TTC549 (cell line): ENCODE results near the gene KLF2.
"Not testable (repeated sequence)": the region's sequence is repeated elsewhere in the genome, so short reads cannot be mapped to it uniquely, and the experiment has no call there.

ENCODE experiments used
- FAIRE-seq: peaks from 2 replicates; lab custom pipeline; 2012; peaks lifted over from hg19 to GRCh38; lab: Jason Lieb, UNC

Gene KLF2

DNA sequence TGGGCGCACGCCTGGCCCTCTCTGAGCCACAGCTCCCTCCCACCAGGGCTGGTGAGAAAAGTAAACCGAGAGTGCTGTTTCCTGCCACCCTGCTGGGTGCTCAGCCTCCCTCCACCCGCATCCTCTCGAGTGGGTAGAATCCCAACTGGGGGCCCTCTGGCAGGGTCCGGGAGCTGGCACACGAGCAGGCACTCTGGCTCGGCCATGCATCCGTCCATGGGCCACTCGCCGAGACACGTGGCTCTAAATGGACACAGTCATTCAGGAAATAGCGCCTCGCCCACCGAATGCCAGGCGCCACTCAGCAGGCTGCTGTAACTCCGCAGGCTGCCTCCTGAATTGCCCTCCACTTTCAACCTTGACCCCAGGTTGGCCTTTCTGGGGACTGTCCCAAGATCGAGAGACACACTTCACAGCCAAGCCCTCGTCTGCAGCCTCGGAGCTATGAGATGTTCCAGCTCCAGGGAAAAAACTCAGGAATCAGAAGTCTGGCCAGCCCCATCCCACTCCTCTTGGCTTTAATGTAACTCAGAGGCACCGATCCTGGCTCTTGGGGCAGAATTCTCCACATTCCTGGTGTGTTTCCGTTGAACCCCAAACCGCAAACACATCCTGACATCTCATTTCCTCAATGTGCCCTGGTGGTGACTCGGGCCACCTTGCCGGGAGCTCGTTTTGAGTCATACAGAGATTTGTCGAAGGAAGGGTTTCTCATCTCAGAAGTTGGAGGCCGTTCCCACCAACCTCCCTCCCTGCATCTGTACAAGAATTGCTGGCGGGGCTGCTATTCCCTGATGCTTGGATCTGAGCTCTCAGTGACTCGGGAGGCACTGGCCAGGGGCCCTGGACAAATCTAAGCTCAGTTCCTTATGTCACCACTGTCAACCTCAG, 14.1 kb downstream of the KLF2 start:
- FAIRE-seq, result no peak

DNA sequence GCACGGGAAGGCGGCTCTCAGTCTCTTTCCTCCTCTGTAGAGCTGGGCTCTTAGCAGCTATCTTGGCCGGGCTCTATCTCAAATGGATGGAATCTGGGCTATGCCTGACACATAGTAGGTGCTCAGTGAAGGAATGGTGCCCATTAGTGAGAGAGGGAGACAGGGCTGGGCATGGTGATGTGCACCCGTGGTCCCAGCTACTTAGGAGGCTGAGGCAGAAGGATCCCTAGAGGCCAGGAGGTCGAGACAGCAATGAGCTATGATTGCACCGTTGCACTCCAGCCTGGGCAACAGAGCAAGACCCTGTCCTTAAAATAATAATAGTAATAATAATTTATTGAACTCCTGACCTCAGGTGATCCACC, 14.7 kb downstream of the KLF2 start:
- no peak for FAIRE-seq

DNA sequence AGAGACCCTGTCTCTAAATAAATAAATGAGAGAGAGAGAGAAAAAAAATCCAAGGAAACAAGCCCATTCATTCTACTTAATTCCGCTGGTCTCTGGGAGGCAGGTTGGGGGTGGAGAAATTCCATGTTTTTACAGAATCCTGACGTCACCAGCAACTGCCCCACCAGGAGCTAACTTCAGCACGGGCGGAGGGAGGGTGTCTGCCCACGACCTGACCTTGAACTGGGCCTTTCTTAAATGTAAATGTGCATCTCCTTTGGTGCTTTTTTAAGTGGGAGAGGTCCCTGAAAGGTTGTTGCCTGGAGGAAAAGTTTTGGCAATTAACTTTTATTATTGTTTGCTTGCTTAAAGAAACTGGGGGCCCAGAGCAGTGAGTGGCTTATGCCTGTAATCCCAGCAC, 15.5 kb downstream of the KLF2 start:
- no peak for FAIRE-seq

DNA sequence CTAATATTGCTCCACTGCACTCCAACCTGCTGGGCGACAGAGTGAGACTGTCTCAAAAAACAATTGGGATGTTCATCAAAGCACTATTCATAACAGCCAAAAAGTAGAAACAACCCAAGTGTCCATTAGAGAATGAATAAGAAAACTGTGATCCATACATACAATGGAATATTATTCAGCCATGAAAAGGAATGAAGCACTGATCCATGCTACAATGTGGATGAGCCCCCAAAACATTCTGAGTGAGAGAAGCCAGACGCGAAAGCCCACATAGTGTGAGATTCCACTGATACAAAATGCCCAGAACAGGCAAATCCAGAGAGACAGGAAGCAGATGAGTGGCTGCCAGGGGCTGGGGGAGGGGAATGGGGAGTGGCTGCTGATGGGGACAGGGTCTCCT, 16.0 kb downstream of the KLF2 start:
- FAIRE-seq, result no peak

DNA sequence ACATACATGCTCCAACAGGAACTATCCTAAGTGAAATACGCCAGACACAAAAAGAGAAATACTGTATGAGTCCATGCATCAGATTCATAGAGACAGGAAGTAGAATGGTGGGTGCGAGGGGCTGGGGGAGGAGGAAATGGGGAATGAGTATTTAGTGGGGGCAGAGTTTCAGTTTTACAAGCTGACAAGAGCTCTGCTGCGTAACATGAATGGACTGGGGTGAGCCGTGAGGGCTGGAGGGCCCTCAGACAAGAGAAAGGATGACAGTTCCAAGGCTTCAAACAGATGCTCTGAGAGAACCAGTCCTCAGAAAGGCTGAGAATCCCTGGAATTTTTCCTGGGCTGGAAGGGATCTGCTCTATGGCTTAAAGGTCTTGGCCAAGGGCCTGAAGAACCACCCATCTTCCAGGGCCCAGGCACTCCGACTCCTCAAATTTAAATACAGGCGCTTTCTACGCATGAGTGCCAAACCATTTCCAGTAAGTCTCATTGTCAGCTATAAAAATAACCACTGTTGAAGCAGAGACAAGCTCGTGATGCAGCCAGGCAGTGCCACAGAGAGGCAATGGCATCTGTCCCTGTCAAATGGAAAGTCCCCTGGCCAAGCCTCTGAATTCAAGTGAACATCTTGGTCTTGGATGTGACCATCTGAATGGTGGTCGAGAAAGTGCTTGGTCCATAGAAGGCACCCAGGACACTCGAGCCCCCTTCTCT, 17.5 kb downstream of the KLF2 start:
- peak; percentile 29 for FAIRE-seq

DNA sequence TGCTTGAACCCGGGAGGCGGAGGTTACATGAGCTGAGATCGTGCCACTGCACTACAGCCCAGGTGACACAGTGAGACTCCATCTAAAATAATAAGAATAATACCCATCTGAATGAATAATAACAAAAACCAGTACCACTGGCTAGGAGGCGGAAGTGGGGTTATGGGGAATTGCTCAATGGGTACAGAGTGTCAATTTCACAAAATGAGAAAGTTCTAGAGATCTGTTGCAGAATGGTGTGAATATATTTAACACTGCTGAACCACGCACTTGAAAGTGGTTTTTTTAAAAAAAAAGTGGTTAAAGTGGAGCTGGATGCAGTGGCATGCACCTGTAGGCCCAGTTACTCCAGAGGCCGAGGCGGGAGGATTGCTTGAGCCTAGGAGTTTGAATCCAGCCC, 18.5 kb downstream of the KLF2 start:
- no peak for FAIRE-seq

DNA sequence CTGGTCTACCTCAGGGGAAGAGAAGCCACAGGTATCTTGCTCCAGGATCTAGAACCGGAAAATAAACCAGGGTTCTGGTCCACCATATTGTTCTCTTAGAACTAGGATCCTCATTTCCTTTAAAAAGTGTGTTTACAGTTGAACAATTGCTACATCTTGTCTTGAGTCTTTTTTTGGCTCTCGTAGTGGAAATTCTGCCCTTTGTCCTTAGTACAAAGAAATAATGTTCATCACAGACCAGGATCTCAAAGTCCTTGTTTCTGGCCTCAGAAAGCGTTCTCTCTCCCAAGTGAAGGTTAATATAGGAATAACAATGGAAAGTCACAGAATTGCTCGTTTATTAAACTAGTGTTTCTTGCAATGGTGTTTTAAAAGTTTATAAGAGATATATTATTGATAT, 20.8 kb downstream of the KLF2 start:
- FAIRE-seq, result no peak

DNA sequence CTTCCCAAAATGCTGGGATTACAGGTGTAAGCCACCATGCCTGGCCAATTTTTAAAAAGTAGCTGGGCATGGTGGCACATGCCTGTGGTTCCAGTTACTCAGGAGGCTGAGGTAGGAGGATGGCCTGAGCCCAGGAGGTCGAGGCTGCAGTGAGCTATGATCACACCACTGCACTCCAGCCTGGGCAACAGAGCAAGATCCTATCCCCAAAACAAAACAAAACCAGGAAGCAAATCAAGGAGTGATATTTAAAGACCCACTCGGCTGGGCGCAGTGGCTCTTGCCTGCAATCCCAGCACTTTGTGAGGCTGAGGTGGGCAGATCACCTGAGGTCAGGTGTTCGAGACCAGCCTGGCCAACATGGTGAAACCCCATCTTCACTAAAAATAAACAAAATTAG, 22.5 kb downstream of the KLF2 start:
- not testable (repeated sequence) for FAIRE-seq

DNA sequence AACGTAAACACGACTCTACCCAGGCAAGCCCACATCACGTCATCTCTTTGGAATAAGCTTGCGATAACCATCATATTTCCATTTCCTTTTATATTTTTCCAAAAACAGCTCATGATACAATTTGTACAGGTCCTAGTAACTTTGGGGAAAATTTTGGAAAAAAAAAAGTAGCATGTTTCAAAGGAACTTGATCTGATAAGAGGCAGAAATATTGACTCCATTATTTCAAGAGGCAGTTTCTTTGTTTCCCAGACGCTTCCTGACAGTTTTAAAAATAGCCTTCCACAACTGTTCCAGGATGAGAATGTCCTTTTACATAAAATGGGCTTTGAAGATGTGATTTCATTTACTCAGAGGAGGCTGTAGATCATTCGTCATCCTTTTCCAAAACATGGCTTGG, 23.1 kb downstream of the KLF2 start:
- FAIRE-seq, result no peak

DNA sequence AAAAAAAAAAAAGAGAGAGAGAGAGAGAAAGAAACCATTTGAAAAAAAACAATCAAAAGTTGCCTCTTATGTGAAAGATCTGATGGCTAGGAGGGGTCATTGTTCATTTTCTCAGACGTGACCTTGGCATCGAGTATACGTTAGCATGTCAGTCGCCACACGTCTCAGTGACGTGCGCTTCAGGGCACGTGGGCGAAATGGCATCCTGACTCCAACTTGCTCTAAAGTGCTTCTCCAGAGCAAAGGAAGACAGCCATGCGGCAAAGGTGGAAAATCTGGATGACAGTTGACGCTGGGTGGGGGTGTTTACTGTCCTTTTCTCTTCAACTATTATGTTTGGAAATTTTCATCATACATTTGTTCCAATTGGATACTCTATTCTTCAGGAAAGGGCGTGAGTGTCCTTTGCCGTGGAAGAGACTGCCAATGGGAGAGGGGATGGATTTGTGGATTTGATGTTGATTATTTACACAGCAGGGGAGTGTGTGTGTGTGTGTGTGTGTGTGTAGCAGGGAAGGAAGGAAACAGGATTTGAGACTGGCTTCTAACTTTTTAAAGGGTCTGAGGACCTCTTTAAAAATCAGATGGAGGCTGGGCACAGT, 25.0 kb downstream of the KLF2 start:
- no peak for FAIRE-seq

DNA sequence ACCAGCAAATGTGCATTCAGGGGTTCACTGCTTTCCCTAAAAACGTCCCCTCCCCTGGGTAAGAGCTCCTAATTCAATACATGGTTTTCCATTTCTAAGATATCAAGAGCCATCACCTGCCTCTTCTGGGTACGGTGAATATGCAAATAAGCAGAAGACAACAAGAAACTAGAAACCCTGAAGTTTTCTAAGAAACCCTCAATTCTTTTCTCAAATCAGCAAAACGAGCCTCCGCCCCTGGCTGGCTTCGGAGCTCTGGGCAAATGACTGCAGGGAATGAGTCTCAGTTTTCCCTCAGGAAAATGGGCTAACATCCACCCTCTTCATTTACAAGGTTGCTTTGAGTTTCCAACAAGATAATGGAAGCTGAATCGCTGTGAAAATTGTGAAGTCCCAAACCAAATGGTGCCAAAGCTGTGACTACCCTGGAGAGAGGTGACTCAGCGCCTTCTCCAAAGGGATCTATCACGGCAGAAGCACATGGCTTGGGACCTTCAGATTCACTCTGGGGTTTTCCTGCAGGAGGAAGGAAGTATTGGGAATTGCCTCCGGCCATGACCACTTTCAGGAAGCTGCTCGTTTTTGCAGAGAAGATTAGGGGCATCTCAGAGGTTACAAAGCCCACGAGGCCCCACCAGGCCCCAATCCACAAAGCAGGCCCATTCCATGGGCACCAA, 26.6 kb downstream of the KLF2 start:
- FAIRE-seq, result no peak

DNA sequence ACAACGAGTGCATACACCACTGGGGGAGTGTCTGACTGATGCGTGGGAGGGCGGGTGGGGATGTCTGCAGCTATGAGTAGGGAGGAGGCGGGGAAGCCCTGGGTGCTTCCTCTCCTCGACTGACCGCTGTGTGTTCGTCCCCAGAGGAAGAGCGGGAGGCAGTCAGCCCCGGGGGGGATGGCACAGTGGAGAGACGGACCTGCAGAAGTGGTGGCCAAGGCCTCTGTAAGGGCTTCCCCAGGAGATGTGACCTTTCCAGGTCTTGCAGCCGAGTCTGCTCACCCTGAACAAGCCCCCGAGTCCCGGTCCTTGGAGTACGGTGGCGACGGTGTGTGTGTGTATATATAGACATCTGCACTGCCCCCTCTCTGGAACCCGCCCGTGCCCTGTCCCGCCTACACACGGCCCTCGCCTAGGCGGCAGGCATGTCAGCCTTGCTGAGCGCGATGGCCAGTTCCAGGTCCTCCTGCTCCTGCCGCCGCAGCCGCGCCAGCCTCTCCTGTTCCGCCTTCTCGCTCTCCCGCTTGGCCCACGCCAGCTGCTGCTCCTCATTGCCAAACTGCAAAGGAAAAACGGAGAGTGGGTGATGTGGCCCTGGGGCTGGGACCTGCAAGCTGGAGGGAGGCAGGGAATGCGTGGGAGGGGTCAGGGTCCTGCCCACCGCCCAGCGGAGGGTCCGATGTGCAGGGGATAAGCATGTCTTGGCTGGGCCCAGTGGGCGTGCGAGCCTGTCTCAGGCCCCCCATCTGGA, 30.8 kb downstream of the KLF2 start:
- FAIRE-seq, result no peak

DNA sequence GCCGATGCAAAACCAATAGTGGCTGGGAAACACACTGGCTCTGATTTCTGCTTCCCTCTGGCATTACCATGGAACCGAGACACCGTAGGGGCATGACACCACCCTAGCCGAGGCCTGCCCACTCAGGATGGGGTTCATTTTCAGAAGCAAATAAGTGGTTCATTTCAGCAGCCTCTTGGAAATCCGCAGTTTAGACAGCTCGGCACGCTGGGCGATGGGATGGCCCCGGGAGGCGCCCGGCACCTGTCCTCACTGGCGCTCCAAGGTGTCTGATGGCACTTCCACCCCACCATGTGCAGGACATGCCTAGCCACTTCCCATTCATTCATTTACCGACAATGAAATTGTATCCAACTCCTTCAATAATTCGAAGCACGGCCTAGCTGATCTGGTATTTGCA, 33.8 kb downstream of the KLF2 start:
- no peak for FAIRE-seq

DNA sequence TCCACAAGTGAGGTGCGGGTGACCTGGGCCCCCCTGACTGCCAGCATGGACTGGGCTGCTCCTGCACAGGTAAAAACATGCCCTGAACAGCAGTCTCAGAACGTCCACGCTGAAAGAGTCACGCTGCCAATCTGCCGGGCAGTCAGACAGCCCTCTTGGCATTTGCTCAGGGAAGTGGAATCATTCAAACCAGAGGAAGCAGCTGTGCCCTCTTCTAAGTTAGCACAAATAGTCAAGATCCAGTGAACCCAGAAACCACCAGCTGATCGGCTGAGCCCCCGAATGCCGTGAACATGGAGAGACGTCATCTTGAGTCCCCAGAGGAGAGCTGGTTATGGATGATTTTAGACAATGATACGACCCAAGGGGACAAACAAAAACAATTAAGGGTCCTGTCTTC, 34.4 kb downstream of the KLF2 start:
- FAIRE-seq, result no peak

DNA sequence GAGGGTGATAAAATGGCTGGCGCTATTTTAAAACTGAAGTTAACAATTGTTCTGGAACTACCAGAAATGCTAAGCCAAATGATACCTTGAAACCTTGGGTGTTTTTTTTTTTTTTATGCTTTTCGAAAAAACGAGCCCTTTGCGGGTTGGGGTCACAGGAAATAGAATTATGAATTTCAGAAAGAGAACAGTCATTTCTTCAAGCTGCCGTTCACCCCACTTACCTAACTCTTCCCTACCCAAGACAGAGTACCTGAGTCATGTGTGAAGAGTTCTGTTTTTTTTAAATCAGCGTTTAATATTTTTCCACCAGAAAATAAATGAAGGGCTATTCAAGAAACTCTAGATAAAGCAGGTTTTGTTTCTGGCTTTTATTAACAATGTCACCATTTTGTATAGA, 35.3 kb downstream of the KLF2 start:
- FAIRE-seq, result no peak

DNA sequence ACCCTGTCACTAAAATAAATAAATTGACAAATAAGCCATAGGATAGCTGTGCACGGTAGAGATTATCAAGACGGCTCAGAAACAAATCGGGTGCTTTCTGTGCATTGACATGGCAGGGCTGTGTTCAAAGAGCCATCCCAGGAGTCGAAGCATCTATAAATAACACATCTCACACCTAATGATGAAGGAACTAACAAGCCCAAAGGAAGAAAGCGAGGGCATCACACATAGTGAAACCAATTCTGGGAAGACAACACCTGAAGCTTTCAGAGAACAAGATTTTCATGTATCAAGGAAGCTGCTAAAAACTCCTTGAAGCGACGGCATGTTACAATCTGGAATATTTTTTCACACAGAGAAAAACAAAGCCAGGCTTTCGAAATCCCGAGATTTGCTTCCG, 36.1 kb downstream of the KLF2 start:
- FAIRE-seq, result no peak

DNA sequence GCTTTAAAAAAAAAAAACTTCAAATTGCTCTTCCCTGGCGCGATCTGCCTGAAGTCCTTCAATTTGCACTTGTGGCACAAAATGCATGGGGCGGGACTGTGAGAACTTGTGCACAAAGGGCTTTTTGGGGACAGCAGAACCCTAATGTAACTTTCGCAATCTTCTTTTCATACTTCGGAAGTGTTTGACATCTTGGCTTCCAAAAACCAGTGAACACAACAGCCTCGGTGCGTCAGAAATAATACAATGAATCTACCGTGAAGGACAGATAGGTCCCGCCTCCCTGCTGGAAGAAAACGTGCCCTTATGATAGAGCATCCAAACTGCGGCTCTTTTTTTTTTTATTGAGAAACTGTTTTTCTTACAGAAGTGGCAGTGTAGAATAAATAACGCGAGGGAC, 36.6 kb downstream of the KLF2 start:
- no peak for FAIRE-seq

DNA sequence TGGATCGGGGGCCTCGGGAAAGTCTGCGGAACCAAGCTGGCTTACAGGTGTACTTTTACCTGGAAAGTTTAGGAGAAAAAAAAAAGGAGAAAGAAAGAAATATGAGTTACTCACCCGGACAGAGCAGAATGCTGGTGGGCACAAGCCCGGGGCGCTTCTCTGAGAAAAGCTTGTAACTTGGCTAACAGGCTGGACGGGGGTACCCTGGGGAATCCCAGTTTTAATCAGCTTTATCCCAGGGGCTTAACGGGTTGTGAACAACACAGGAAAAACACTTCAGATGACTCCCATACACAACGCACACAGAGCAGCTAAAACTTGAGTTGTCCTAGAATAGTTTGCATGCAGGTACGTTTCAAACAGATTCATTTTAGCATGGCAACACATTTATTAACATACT, 37.3 kb downstream of the KLF2 start:
- no peak for FAIRE-seq

DNA sequence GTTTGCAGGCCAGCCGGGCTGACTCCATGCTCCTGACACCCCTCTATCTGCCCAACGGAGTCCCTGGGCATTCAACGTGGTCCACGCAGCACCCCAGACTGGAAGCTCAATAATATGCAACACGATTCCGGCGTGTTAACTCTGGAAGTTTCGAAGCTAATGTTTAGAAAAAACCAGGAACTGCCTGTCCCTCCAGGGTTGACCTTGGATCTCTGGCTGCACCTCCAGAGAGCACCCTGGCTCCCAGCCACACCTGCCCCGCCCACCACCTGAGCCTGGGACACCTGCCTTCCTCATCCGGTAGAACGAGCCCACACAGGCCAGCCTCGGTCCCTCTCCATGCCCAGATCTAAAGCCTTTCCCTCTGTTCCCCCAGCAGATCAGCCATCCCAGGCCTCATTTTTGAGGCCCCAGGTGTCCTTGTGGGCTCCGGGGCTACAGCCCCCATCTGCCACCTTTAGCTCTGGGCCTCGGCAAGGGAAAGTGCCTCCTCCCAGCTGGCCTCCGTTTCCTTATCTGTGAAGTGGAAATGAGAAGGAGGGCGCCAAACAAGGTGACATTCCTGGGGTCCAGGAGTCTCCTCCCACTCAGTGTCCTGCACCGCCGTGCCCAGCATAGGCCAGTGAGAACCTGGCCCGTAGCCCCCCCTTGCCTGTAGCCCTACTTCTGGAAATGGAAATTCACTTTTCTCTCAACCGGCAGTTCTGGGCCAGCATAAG, 38.7 kb downstream of the KLF2 start:
- FAIRE-seq, result no peak

DNA sequence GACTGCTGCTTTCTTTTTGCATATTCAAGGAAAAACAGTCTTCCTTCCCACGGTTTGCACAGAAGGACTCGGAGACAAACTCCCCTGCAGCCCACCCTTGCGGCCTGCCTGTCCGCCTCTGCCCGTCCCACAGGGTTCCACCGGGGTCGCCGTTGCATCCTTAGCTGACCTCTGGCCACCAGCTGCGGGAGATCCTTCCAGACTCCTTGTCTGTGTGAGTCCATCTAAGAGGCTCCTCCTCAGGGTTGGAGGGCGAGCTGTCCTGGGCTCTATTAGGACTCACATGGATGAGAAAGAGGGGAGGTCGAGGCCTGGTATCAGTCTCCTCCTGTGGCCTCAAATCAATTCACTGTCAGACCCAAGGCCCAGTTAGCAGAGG, 39.2 kb downstream of the KLF2 start:
- FAIRE-seq, result no peak

DNA sequence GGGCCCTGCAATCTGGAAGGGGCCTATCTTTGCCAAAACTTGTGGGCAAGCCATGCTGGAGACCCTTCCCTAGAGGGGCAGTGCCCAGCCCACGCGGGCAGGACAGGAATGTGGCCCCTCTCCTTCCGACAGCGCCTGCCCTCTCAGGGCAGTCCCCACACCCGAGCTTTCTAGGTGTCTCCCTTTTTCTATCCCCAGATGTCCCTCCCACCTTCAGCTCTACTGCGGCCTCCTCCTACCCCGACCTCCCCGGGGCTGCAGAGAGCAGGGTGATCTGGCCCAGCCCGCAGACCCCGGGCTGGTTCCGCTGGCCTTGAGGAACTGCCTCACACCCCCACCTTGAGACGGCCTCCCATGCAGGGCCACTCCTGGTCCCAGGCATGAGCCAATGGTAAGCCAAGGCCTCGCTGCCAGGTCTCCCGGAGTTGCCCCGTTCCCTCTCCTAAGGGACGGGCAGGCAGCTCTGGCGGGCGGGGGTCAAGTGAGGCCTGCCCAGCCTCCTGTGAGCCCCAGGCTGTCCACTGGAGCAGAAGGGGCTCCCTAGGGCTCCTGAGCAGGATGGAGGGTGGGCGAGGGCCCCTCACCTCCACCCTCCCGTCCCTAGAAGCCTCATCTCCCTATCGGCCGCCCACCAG, 39.7 kb downstream of the KLF2 start:
- no peak for FAIRE-seq
